SHP77 treated with DMSO at 0.1 percent for 48 hours (cell line): Measurements from ENCODE around the gene UNC80.

ENCODE experiments used
- DNase-seq: peaks from one replicate; lab custom pipeline; 2025; lab: John Stamatoyannopoulos, UW

The UNC80 gene

DNA sequence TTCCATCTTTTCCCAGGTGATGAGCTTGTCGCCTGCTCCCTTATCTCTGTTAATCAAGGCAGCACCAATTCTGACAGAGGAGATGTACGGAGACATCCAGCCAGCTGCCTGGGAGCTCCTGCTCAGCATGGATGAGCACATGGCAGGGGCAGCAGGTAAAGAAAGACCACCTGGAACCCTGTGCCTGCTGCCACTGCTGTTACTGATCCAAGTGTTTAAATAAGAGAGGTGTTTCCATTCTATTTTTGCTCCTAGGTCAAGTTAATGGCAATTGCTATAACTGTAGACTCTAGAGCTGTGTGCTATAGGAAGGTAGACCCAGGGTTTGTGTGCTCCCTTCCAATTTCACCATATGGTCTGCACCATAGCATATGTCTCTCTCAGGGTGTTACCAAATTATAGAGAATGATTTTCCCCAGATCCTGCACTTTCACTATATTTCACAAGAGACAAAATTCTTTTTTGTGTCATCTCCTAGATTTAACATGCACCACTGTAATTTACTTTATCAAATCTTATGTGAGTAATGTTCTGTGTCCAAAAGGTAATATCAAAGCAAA, 142.2 kb downstream of the UNC80 start:
- no peak for DNase-seq

DNA sequence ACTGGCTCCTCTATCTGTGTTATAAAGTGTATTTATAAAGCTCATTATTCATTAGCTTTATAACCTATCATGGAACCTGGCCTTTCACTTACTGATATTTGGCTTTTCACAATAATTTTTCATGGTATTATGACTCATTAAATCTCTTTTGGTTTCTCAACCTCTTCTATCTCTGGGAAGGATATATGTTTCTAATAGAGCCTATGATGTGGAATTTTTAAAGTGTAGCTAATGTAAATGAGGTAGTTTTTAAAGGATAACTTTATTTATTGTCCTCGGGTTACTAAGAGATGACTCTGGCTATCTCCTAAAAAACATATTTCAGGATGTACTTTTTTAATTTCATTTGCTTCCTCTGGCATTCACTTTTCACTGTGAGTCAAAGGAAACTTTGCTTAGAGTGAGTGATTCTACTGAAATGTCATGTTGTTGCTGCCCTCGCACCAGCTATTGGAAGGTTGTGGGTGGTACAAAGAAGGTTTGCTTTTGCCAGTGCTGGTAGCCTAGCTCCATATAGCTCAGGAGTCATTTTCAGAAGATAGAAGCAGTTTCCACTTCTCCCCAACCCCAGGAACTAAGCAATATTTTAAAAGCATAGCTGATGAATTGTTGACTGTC, 145.6 kb downstream of the UNC80 start:
- DNase-seq, result no peak

DNA sequence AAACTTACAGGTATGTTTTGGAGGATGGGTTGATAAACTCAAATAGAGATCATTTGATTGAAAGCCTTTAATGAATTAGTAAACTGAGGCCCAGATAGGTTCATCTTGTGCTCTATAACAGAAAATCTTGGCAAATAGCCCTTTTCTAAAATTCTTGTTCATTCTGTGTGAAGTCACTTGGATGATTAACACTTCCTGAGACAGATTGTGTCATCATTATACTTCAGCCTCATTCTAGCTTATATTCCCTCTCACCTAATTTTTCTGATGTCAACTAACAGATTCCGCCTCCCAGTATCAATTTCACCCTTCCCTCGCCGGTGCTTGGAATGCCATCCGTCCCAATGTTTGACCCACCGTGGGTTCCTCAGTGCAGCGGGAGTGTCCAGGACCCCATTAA, 146.6 kb downstream of the UNC80 start:
- no peak for DNase-seq

DNA sequence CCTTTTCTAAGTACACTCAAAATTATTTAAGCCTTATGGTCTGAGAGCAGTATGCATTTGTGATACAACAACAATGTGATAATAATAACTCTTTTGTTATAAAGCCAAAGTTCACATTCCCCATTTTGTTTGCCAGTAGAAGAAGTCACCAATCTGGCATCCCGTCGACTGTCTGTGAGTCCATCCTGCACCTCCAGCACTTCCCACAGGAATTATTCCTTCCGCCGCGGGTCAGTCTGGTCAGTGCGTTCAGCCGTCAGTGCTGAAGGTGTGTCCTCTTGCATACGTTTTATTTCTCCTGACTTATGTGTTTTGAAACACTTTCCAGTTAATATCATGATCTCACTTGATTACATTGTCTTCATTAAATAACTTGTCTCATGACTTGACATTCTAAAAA, 150.5 kb downstream of the UNC80 start:
- no peak for DNase-seq

DNA sequence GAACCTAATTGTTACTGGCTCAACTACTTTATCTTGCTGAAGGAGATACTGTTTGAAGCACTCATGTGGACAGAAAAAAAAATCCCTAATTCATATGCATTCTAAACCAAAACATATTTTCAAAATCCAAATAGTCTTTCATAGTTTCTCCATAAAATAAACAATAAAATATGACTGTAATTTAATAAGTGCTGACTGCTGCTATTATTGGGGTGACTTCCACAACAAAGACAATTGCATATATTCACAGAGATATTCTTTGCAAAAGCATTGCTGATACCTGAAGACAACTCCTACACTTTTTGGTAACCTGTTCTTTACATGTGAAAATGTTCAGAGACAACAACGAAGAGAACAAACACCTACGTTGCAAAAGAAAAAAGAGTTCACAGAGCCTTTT, 157.7 kb downstream of the UNC80 start:
- no peak for DNase-seq

DNA sequence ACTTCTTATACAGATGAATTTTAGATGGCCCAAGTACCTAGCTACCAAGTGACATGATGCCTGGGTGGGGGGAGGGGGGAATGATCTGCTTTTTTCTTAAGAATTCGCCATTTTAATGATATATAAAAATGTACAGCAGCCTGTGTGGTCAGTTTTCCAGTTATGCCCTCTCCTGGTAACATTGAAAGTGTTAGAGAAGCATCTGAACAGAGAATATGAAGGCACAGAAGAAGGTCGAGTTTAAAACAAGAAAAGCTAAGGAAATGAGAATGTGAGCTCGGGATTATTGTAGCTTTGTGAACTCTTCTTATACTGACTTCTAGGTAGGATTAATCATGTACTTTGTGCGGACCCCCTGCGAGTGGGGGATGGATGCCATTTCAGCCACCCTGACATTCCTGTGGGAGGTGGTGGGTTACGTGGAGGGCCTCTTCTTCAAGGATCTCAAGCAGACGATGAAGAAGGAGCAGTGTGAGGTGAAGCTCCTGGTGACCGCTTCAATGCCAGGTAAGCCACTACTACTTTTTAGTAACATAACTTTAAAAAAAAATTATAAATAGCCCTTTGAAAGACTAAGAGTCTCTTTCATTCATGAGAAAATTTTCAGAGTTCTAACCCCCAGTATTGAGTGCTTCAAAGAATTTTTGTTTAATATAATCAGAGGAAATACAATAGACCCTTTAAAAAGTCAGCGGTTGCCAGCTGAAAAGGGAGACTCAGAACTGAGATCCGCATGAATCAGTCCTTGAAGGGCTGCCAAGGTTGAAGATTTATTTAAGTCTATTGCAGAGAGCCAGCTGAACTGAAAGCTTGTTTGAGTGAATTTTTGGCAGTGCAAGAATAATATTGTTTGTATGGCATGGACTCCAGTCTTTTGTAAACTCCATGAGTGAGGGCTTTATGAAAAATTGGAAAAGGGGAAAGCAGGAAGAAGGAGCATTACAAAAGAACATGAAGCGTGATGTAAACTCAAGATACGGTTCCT, 162.2 kb downstream of the UNC80 start:
- DNase-seq, result no peak

DNA sequence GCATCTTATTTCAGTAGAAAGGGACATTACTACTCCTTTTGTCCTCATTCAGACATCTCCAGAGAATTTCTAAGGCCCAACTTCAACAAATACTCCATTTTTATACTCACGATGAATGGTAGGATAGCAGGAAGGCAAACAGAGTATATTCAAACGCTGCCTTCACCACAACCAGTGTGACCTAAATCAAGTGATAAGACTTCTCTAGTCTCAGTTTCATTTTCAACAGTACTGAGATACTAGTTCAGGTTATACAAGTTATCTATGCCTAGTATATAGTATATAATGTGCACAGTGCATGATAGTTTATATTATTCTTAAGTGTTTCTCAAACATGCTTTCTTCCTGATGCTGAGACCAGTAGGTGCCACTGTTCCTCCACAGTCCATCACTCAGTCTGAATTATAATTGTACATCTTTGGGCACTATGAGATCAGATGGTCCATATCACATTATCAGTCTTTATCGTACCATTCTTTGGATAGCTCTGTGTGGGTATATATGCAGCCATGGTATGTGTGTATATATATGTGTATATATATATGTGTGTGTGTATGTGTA, 164.6 kb downstream of the UNC80 start:
- DNase-seq, result no peak

DNA sequence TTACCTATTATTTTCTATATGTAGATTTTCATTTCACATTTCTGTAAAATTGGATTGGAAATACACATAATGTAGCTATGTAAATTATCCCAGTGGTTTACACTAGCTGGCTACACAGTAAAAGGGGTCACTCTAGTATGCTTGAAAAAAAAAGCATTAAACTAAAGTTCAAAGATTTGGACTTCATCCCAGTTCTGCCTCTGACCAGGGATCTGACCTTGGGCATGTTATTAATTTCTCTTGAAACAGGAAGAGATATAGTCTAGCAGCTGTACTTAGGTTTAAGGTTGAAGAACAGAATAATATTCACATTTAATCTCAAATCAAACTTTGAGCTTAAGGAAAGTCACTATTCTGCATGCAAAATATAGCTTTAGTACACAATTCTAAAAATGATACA, 166.3 kb downstream of the UNC80 start:
- DNase-seq, result no peak

DNA sequence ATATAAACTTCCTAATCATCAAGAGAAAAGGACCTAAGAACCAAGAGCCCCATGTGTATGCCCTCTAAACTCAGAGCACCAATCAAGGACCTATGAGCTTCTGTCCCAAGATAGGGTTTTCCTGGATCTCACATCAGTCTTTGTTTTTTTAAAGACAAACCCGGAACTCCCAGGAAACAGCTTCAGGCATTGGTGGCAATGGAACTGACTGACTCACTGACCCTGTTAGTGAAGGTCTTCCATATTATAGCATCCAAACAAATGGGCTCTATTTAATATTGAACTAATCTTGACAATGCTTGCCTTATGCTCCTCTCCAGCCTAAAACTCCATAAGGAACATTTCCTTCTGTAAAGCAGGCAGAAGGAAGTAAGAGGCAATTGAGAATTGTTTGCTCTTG, 167.3 kb downstream of the UNC80 start:
- no peak for DNase-seq

DNA sequence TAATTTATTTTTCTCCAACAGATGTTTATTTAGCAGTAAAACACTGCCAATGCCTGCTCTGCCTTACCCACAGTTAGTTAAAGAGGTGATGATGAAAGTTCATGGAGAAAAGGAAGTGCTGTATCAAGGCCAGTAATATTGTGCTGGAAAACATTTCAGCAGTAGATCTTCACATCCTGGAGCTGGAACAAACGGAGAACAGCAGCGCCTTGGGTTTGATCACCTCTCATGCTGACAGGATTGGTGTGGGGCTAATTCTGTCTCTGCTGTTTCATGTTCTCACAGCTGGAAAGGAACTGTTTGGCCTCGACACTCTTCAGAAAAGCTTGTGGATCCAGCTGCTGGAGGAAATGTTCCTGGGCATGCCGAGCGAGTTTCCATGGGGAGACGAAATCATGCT, 169.3 kb downstream of the UNC80 start:
- no peak for DNase-seq

DNA sequence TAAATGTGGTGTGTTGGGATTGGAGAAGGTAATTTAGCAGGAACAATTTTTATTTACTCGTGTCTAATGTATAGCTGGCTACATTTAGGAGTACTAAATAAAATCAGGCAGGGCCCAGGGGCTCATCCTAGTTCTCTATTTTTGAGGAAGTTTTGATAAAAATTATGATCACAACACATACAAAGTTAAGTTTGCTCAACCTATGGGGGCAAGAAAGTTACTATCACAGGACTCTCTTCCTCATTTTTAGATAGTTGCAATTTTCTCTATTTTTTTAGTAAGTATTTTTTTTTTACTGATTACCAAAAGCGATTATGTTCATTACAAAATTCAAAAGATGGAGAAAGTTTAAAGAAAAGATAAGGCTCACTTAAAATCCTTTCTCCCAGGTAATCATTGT, 170.8 kb downstream of the UNC80 start:
- DNase-seq, result no peak

DNA sequence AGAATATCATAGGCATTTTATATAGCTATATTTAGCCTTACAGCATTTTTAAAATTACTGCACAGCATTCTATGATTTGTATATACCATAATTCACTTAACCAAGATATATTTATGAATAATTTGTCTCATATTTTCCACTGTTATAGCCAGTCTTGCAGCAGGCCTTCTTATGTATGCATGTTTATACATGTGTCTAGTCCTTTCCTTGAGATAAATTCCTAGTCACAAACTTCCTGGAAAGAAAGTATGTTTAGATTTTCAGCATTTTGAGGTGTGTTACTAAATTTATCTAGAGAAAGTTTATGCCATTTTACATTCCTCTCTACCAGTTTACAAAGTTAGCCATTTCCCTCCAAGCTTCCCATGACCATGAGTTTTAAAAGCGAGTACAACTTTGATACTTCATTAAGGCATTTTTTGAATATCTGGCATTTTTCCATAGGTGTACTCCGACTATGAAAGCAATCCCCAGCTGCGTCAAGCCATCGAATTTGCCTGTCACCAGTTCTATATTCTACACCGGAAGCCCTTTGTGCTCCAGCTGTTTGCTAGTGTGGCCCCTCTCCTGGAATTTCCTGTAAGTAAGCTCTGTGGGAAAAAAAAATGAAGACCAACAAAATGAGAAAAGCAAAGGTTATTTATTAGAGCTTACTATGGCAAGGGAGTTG, 171.4 kb downstream of the UNC80 start:
- no peak for DNase-seq

DNA sequence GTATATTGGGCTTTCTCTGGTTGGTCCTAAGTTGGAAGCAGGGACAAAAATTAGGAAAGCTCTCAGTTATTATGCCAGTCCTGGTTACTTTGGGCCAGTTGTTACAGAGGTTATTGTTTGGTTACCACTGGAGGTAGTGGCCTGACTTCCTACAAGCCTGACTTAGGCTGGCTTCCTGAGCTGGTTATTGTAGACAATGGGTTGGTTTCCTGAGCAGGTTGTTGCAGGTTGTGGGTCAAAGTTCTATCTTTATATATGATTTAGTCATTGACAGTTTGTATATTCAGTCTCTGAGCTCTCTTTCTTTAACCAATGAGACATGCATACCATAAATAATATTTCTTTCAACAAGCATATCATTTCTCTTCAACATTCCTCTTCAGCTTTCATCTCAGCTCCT, 172.1 kb downstream of the UNC80 start:
- DNase-seq, result no peak

DNA sequence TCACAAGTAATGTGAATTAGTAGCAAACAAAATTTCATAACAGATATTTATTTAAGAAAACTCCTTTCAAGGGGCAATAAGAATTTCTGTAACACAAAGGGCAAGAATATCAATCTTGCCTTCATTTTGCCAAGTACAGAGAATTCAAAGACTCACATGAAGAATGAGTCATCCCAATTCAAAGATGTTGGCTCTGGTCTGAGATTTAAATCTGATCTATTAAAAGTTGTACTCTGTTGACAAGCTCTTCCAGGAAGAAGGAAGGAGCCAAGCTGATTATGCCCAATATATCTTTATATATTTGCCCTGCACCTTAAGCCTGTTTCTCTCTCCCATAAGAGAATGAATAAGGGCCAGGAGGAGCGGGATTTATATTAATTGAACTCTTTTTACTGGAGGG, 174.9 kb downstream of the UNC80 start:
- DNase-seq, result no peak

DNA sequence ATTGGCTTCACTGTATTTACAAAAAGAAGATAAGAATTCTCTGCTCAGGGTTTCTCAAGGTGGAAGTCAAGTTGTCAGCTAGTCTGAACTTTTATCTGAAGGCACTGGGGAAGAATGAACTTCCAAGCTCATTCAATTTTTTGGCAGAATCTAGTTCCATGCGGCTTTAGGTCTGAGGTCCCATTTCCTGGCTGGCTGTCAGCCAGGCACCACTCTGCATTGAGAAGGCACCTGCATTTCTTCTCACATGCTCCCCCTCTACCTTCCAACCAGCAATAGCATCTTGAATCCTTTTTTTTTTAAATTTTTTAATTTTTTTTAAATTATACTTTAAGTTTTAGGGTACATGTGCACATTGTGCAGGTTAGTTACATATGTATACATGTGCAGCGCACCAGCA, 184.6 kb downstream of the UNC80 start:
- no peak for DNase-seq

DNA sequence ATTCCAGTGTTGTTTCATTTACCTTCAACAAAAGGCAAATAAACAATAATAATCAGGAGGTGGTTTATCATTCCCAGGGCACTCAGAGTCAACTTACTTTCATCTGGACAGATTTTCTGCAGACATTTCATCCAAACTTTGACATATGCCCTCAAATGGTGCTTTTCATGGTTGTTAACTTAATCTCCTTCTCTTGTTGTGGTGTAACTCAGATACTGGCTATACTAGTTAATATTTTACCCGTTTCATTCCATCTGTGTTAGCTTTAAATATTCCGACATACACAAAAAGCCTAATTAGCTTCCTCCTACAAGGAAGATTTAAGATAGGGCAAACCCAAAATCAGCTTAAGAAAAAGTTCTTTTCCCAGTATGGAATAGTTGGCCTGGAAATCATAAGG, 186.4 kb downstream of the UNC80 start:
- DNase-seq, result no peak

DNA sequence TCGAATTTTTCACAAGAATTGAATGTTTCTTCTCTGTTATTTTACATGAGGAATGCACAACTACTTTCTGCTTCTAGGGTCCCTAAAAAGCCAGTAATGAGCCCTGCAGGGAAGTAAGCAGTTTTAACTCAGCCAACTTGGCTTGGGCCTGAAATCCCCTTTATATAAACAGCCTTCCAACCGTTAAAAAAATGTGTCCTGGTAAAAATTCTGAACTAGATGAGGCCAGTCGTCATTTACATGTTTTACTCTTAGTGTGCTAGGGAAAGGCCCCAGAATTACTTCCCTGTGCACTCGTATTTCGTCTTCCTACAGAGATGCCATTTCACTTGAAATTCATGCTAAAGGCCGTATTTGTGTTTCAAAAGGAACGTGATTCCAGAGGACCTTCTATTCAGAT, 188.4 kb downstream of the UNC80 start:
- DNase-seq, result no peak

DNA sequence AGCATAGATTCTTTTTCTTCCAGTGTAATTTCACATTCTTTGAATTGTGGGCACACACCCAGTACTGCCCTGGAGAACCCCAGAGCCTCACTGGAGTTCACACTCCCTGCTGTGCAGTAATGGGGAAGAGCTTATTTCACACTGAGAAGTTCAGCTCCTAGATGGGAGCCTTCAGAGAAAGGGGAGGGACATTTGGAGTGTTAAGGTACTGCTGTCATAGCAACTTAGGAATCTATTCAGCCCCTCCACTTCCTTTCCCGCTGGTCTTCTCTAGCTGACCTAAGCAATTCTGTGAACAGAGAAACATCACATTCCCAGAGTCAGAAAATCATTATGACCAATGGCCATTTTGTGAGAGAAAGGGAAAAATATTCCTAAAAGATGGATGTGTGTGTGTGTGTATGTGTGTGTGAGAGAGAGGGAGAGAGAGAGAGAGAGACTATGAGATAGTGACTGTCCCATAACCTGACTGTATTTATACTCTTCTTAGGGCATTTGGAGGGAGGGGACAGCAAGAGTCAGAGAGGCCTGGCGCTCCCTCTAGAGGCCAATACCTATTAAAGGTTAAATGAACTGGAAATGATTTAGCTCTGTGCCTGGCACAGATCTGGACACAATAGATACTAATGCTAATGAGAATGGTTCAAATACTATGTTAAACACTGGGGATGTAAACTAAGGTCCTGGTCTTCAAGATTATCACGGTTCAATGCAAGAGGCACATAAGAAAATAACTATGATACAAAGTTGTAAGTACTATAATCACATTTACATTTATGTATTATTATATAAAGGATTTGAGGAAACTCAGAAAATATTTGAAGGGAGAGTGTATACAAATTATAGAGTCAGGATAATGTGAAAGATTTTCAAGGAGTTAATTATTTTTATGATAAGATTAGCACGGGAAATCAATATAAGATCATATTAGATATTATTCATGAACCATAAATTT, 189.3 kb downstream of the UNC80 start:
- DNase-seq, result peak; percentile 60

DNA sequence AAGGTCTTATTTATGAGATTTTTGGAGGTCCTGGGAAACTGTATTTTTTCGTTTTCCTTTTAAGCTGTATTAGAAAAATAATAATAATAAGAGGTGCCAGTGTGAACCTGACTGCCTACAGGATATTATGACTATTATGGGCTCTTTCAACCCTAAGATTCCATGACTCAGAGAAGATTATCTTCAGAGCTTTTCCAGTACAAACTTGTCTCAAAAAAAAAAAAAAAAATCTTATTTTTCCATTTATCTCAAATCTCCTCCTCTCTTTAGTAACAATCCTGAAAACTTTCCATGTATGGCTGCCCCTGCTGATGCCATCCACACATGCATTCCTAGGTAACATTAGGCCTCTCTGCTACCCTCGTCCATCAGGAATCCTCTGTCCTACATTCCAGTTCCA, 194.1 kb downstream of the UNC80 start:
- no peak for DNase-seq

DNA sequence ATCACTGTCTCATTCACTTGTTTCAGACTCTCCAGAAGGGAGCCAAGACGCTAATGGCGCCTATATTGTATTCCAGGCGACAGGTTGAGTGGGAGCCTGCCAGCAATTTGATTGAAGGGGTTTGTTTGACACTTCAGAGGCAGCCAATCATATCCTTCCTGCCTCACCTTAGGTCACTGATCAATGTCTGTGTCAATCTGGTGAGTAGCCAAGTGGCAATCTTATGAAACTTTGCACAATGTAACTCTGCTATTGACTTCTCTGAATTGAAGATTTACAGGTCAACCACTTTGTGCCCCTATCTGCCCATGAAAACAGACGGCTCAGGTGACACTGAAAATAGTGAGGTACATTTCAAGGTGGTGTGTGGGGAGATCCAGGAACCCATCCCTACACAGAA, 198.1 kb downstream of the UNC80 start:
- no peak for DNase-seq

DNA sequence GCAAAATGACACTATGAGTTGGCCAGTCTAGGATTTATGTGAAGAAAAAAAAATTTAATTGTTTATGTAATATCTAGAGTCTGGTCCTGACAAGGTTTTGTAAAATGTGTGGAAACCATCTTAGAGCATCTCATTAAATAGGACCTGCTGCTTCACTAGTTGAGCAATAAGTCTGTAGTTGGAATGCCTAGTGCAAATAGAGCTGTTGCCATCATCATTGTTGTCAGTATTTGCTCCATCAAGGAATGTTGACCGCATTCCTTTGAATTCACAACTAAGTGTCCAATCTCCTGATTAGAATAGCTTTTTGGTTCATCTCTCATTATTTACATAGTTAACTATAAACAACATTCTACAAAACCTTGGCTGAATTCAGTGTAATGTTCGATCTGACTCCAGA, 198.6 kb downstream of the UNC80 start:
- DNase-seq, result no peak
